Measurements from ENCODE around the gene MEGF10. TPM values are rescaled to one million over a fixed set of nuclear protein-coding genes. Genes with fewer than 3 reads are reported as not detected.
"Not testable (repeated sequence)": the region's sequence is repeated elsewhere in the genome, so short reads cannot be mapped to it uniquely, and the experiment has no call there.

Gene MEGF10
- total and polyA plus RNA-seq, 2 of the 8 experiments (the other 6 are each of a cell fraction or from before 2014, with no cell fraction given): 38.2 to 53.1 TPM

GRCh38 chr5:127265473-127265872, 25.1 kb upstream of the MEGF10 start:
- H3K36me3 ChIP-seq (ENCODE audit: control insufficient read depth in 2 of 4, insufficient read depth in 4 of 4, low read length in 3 of 4); H2AFZ ChIP-seq (ENCODE audit: low read length); H2BK15ac ChIP-seq (ENCODE audit: low read length); H3K79me1 ChIP-seq (ENCODE audit: low read depth, low read length); H4K8ac ChIP-seq (ENCODE audit: extremely low read depth, insufficient read depth, low read length); H4K91ac ChIP-seq (replicated peaks; ENCODE audit: insufficient read length, low read length); H3K27me3 ChIP-seq (replicated peaks in 1 of 4; ENCODE audit: control insufficient read depth in 3 of 4, extremely low read depth in 1 of 4, insufficient read depth in 3 of 4, low read length in 3 of 4); FAIRE-seq; H3K18ac ChIP-seq (ENCODE audit: extremely low read depth, low read length); H3K23ac ChIP-seq (ENCODE audit: insufficient read length); H3K27ac ChIP-seq (ENCODE audit: low read depth, low read length); H4K5ac ChIP-seq (ENCODE audit: insufficient read length, low read depth, low read length); DNase-seq (ENCODE audit: low read depth in 1 of 2, low spot score in 2 of 2); H4K20me1 ChIP-seq (replicated peaks in 1 of 2; ENCODE audit: control insufficient read depth in 1 of 2, insufficient read depth in 2 of 2, low read length in 2 of 2); H2BK20ac ChIP-seq (ENCODE audit: low read length); H3K56ac ChIP-seq (replicated peaks; ENCODE audit: insufficient read length, low read depth, low read length); H3K23me2 ChIP-seq (ENCODE audit: low read depth, low read length); H3K4me2 ChIP-seq (ENCODE audit: insufficient read depth in 1 of 2, low read depth in 2 of 2, low read length in 2 of 2); H3K4me3 ChIP-seq (ENCODE audit: extremely low read depth in 1 of 4, insufficient read depth in 2 of 4, low read depth in 3 of 4, low read length in 4 of 4); H3K4ac ChIP-seq (replicated peaks; ENCODE audit: insufficient read length, low read depth, low read length); H3K9ac ChIP-seq (replicated peaks in 1 of 4; ENCODE audit: extremely low read depth in 1 of 4, low read depth in 3 of 4, low read length in 3 of 4); H3K79me2 ChIP-seq (ENCODE audit: control insufficient read depth in 1 of 2, insufficient read depth in 2 of 2, low read length in 2 of 2); H2BK5ac ChIP-seq (ENCODE audit: low read depth, low read length); H2BK120ac ChIP-seq (replicated peaks; ENCODE audit: low read depth, low read length); POLR2A ChIA-PET (ENCODE audit: partially characterized antibody); H3K14ac ChIP-seq (ENCODE audit: insufficient read length); H3K9me3 ChIP-seq (ENCODE audit: insufficient read depth in 2 of 2, low read depth in 1 of 2, low read length in 1 of 2); CTCF ChIA-PET (ENCODE audit: partially characterized antibody); H2AK5ac ChIP-seq (ENCODE audit: low read depth, low read length); H2BK12ac ChIP-seq (ENCODE audit: low read depth, low read length); H3K4me1 ChIP-seq (replicated peaks in 1 of 4; ENCODE audit: control insufficient read depth in 3 of 4, insufficient read depth in 4 of 4, low read length in 3 of 4): not testable (repeated sequence)
- 92% methylated on average over 1 of the region's 1 CpG; no CpG with 5 or more reads in 1 of the 2 experiments for WGBS, 2 experiments (ENCODE audit: extremely low coverage in 1 of 2, insufficient coverage in 1 of 2, insufficient read length in 1 of 2, insufficient replicate concordance in 2 of 2, low coverage in 1 of 2, low lambda C conversion rate in 2 of 2, missing lambda C conversion rate in 1 of 2)

- H3K27ac ChIP-seq (ENCODE audit: low read depth, low read length); H3K18ac ChIP-seq (ENCODE audit: extremely low read depth, low read length); H2BK120ac ChIP-seq (replicated peaks; ENCODE audit: low read depth, low read length); H3K23me2 ChIP-seq (ENCODE audit: low read depth, low read length); H3K4ac ChIP-seq (replicated peaks; ENCODE audit: insufficient read length, low read depth, low read length); H3K9me3 ChIP-seq (ENCODE audit: insufficient read depth in 2 of 2, low read depth in 1 of 2, low read length in 1 of 2); H4K5ac ChIP-seq (ENCODE audit: insufficient read length, low read depth, low read length); H3K4me3 ChIP-seq (ENCODE audit: extremely low read depth in 1 of 4, insufficient read depth in 2 of 4, low read depth in 3 of 4, low read length in 4 of 4); H3K4me1 ChIP-seq (replicated peaks in 1 of 4; ENCODE audit: control insufficient read depth in 3 of 4, insufficient read depth in 4 of 4, low read length in 3 of 4); DNase-seq (ENCODE audit: low read depth in 1 of 2, low spot score in 2 of 2); H3K56ac ChIP-seq (replicated peaks; ENCODE audit: insufficient read length, low read depth, low read length); H2BK5ac ChIP-seq (ENCODE audit: low read depth, low read length); H2BK12ac ChIP-seq (ENCODE audit: low read depth, low read length); H3K36me3 ChIP-seq (ENCODE audit: control insufficient read depth in 2 of 4, insufficient read depth in 4 of 4, low read length in 3 of 4); POLR2A ChIA-PET (ENCODE audit: partially characterized antibody); H2AK5ac ChIP-seq (ENCODE audit: low read depth, low read length); H4K8ac ChIP-seq (ENCODE audit: extremely low read depth, insufficient read depth, low read length); H2BK15ac ChIP-seq (ENCODE audit: low read length); H3K9ac ChIP-seq (replicated peaks in 1 of 4; ENCODE audit: extremely low read depth in 1 of 4, low read depth in 3 of 4, low read length in 3 of 4); H3K79me2 ChIP-seq (ENCODE audit: control insufficient read depth in 1 of 2, insufficient read depth in 2 of 2, low read length in 2 of 2); H2AFZ ChIP-seq (ENCODE audit: low read length); H3K79me1 ChIP-seq (ENCODE audit: low read depth, low read length); H2BK20ac ChIP-seq (ENCODE audit: low read length); FAIRE-seq; H3K4me2 ChIP-seq (ENCODE audit: insufficient read depth in 1 of 2, low read depth in 2 of 2, low read length in 2 of 2); H3K27me3 ChIP-seq (replicated peaks in 1 of 4; ENCODE audit: control insufficient read depth in 3 of 4, extremely low read depth in 1 of 4, insufficient read depth in 3 of 4, low read length in 3 of 4); H3K23ac ChIP-seq (ENCODE audit: insufficient read length); H3K14ac ChIP-seq (ENCODE audit: insufficient read length); H4K91ac ChIP-seq (replicated peaks; ENCODE audit: insufficient read length, low read length); H4K20me1 ChIP-seq (replicated peaks in 1 of 2; ENCODE audit: control insufficient read depth in 1 of 2, insufficient read depth in 2 of 2, low read length in 2 of 2): not testable (repeated sequence)
- CTCF ChIA-PET (ENCODE audit: partially characterized antibody): interaction anchor here (0.7 to 1.2 kb wide), 2 partner anchors 13 to 615 kb away, joined by 3 to 4 read pairs; no protein-coding TSS in a partner anchor
- WGBS, 2 experiments (ENCODE audit: extremely low coverage in 1 of 2, insufficient coverage in 1 of 2, insufficient read length in 1 of 2, insufficient replicate concordance in 2 of 2, low coverage in 1 of 2, low lambda C conversion rate in 2 of 2, missing lambda C conversion rate in 1 of 2): 70% methylated on average over 8 of the region's 9 CpGs; no CpG with 5 or more reads in 1 of the 2 experiments
Measured at GRCh38 chr5:127268342-127268741, 22.3 kb upstream of the MEGF10 start.

Measured in H1 (cell line).